Measurements from ENCODE around the gene MLLT11. TPM values are rescaled to one million over a fixed set of nuclear protein-coding genes. Genes with fewer than 3 reads are reported as not detected.
A peak's percentile ranks its signal among the peaks of the same experiment; 100 is the strongest.

The MLLT11 gene
- total RNA-seq, 2 donors from 2014 or later, result 2.0 to 3.2 TPM

DNA sequence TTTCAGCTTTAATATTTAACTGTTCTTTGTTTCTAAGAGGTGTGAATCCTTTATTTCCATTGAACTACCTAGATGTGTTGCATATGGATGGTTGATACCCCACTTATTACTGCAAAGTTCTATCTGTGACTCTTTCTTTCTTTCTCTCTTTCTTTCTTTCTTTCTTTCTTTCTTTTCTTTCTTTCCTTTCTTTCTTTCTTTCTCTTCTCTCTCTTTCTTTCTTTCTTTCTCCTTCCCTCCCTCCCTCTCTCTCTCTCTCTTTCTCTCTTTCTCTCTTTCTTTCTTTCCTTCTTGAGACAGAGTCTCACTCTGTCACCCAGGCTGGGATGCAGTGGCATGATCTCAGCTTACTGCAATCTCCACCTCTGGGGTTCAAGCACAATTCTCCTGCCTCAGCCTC lies 44.4 kb downstream of the MLLT11 start:
- intact Hi-C loops (cut with DNase I), result loop anchor here (5.0 kb wide), 2 partner anchors 38 to 53 kb away; partner anchors contain the start of gene TNFAIP8L2 (in 1 of the 2)
- DNase-seq (ENCODE audit: low spot score), result no peak

DNA sequence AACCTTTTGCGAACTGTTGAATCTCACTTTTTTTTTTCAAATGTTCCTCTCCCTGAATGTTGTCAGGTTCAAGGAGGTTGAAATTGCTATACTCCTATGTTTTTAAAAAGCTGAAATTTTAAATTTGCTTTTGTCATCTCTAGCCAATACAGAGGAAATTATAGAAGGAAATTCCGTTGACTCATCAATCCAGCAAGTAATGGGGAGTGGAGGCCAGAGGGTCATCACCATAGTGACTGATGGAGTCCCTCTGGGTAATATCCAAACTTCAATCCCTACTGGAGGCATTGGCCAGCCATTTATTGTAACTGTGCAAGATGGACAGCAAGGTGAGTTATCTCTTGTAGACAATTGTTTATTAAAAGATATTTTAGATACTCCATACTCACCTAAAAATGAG lies 46.7 kb downstream of the MLLT11 start:
- DNase-seq (ENCODE audit: low spot score), result no peak
- intact Hi-C loops (cut with DNase I), result loop anchor here in 1 of 2 donors (5.0 kb wide), 1 partner anchor 35 kb away; no protein-coding TSS in a partner anchor

DNA sequence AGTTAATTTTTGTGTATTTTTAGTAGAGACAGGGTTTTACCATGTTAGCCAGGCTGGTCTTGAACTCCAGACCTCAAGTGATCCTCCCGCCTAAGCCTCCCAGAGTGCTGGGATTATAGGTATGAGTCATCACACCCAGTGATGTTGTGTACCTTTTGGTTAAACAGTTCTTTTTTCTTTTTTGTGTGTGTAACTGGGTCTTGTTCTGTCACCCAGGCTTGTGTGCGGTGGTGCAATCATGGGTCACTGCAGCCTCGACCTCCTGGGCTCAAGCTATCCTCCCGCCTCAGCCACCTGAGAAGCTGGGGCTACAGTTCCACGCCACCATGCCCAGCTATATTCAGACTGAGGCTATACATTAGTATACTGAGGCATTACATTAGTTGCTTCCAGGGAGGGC lies 48.1 kb downstream of the MLLT11 start:
- peak; percentile 63 for DNase-seq (ENCODE audit: low spot score)
- intact Hi-C loops (cut with DNase I), result loop anchor here in 1 of 2 donors (5.0 kb wide), 1 partner anchor 34 kb away; no protein-coding TSS in a partner anchor

DNA sequence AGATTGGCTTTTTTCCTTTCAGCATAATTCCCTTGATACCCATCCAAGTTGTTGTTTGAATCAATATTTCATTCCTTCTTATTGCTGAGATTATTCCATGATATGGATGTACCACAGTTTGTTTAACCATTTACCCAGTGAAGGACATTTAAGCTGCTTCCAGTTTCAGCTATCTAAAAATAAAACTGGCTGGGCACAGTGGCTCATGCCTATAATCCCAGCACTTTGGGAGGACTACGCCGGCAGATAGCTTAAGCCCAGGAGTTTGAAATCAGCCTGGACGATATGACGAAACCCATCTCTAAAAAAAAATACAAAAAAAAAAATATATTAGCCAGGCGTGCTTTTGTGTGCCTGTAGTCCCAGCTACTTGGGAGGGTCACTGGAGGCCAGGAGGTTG lies 53.7 kb downstream of the MLLT11 start:
- DNase-seq (ENCODE audit: low spot score), result no peak
- intact Hi-C loops (cut with DNase I), result no loop called here

Other genes with a start within 250 kb of the MLLT11 start
- 10 to 100 TPM; 47.3 to 51.2 TPM for gene ARNT, start 183.8 kb upstream of the MLLT11 start, total RNA-seq
- not detected for gene CTXND2, start 173.3 kb upstream of the MLLT11 start, total RNA-seq
- 10 to 100 TPM; 26.4 to 26.8 TPM for gene SETDB1, start 134.0 kb upstream of the MLLT11 start, total RNA-seq
- 100 to 1,000 TPM; 112 to 133 TPM for gene CERS2, start 85.6 kb upstream of the MLLT11 start, total RNA-seq
- under 1 TPM in 1 of 2 donors, not detected in 1; 0.19 TPM for gene ANXA9, start 78.1 kb upstream of the MLLT11 start, total RNA-seq
- gene MINDY1, start 53.5 kb upstream of the MLLT11 start, total RNA-seq, result 10 to 100 TPM; 17.3 to 17.8 TPM
- gene PRUNE1, start 51.9 kb upstream of the MLLT11 start, total RNA-seq, result 10 to 100 TPM; 15.5 to 17.4 TPM
- gene BNIPL, start 23.8 kb upstream of the MLLT11 start, total RNA-seq, result under 1 TPM; 0.33 to 0.93 TPM
- 1 to 10 TPM; 3.3 to 4.6 TPM for gene C1orf56, start 12.6 kb upstream of the MLLT11 start, total RNA-seq
- gene CDC42SE1, start 775 bp upstream of the MLLT11 start, total RNA-seq, result 10 to 100 TPM; 65.7 to 68.2 TPM
- gene GABPB2, start 10.4 kb downstream of the MLLT11 start, total RNA-seq, result 10 to 100 TPM; 14.6 to 18.2 TPM
- gene SEMA6C, start 86.2 kb downstream of the MLLT11 start, total RNA-seq, result 10 to 100 TPM in 1 of 2 donors, 1 to 10 TPM in 1; 6.9 to 10.1 TPM
- gene TNFAIP8L2, start 96.3 kb downstream of the MLLT11 start, total RNA-seq, result 1 to 10 TPM; 3.0 to 4.2 TPM
- gene LYSMD1, start 105.5 kb downstream of the MLLT11 start, total RNA-seq, result 1 to 10 TPM; 6.6 to 7.0 TPM
- 10 to 100 TPM; 26.5 to 27.0 TPM for gene SCNM1, start 105.7 kb downstream of the MLLT11 start, total RNA-seq
- gene TMOD4, start 115.6 kb downstream of the MLLT11 start, total RNA-seq, result under 1 TPM in 1 of 2 donors, not detected in 1; 0.88 TPM
- 10 to 100 TPM; 28.4 to 38.5 TPM for gene VPS72, start 129.8 kb downstream of the MLLT11 start, total RNA-seq
- gene PIP5K1A, start 138.2 kb downstream of the MLLT11 start, total RNA-seq, result 10 to 100 TPM; 39.1 to 41.9 TPM
- gene PSMD4, start 194.3 kb downstream of the MLLT11 start, total RNA-seq, result 100 to 1,000 TPM; 131 to 139 TPM
- 10 to 100 TPM; 16.7 to 17.1 TPM for gene ZNF687, start 221.9 kb downstream of the MLLT11 start, total RNA-seq

Data from posterior vena cava (tissue), 2 donors.